Right lobe of liver (tissue), 6 donors: Measurements from ENCODE around the gene CR1L. TPM values are rescaled to one million over a fixed set of nuclear protein-coding genes. Genes with fewer than 3 reads are reported as not detected.

ENCODE experiments used
- ATAC-seq, 4 donors: fragments of 200-7000 bp; cut with Tn5 transposase; one replicate each; pipeline ENCODE4 v1.9.1; 2020; ENCODE audit warnings: mild to moderate bottlenecking in 4 of 4, moderate library complexity in 4 of 4
- DNase-seq, 3 donors: peaks; one replicate each; pipeline ENCODE4 v3.0.0-alpha.2; 2020
- H3K27ac ChIP-seq, 3 donors: fragments of 200-600 bp; one replicate each; pipeline ENCODE4 v1.8.0; 2022
- H3K27me3 ChIP-seq, 2 donors: fragments of 200-600 bp; one replicate each; pipeline ENCODE4 v1.8.0; 2022
- H3K36me3 ChIP-seq, 4 donors: fragments of 200-600 bp; sonication (generic) in 1 of 4; one replicate each; pipeline versions ENCODE4 v1.5.1 to v1.8.0; 2017 to 2022; ENCODE audit warnings: control low read depth in 1 of 4
- H3K4me1 ChIP-seq, 4 donors: fragments of 200-600 bp; sonication (generic) in 1 of 4; one replicate each; pipeline versions ENCODE4 v1.5.1 to v1.8.0; 2017 to 2022; ENCODE audit warnings: control low read depth in 1 of 4
- H3K4me3 ChIP-seq, 3 donors: fragments of 200-600 bp; one replicate each; pipeline ENCODE4 v1.8.0; 2022
- H3K9me3 ChIP-seq, 4 donors: fragments of 200-600 bp; sonication (generic) in 1 of 4; one replicate each; pipeline versions ENCODE4 v1.5.1 to v1.8.0; 2017 to 2022; ENCODE audit warnings: control low read depth in 1 of 4
- POLR2A ChIP-seq: fragments of 450-650 bp; IDR thresholded peaks from one replicate; pipeline ENCODE4 v1.6.1; 2017; ENCODE audit warnings: antibody characterized with exemption, mild to moderate bottlenecking
- WGBS: methylation state at CpG from one replicate; pipeline ENCODE4 v1.1.6; 2018; ENCODE audit warnings: low coverage, low lambda C conversion rate; ENCODE audit not compliant: insufficient coverage; ENCODE audit errors: missing lambda C conversion rate; 5-methylcytosine and 5-hydroxymethylcytosine counted together
- intact Hi-C, 2 donors: fragments of 100-400 bp; cut with DNase I; formaldehyde crosslinking; loops; one replicate each; pipeline versions ENCODE4 v1.11.2 to v1.14.1; 2022
- total RNA-seq, 6 experiments: library from RNA; depleted of rRNA in 2 of 6; stranded (reverse); fragments of >200 nt in 2 of 6; fragmentation: NEBNext Ultra II Directional in 3 of 6; extraction: Animal tissue kit (Norgen Biotek cat#: 25700) in 3 of 6; gene quantifications; one replicate each; pipeline versions ENCODE4 v1.1.0 to v1.2.4, GENCODE V29; 2016 to 2023
- TF ChIP-seq, protein P1 (sequence below), 4 donors: fragments of 200-600 bp in 3 of 4; fragments of 450-650 bp in 1 of 4; IDR thresholded peaks; one replicate each; pipeline versions ENCODE4 v1.5.1 to v1.8.0; 2016 to 2022; ENCODE audit warnings: antibody characterized with exemption in 4 of 4, mild to moderate bottlenecking in 2 of 4
- donor health status: DM: no; HTN: yes; CAD: no.
- donor health status: DM: no; HTN: no; CAD: no.
- donor health status: DM: no; HTN: no; CAD: no.
- donor health status: DM: no; HTN: yes; CAD: no.
- donor health status: DM: no; HTN: yes; CAD: no.

The CR1L gene
- total RNA-seq, 6 experiments from 2014 or later = 0.12 to 1.2 (median 0.49) TPM; not detected in 1

DNA sequence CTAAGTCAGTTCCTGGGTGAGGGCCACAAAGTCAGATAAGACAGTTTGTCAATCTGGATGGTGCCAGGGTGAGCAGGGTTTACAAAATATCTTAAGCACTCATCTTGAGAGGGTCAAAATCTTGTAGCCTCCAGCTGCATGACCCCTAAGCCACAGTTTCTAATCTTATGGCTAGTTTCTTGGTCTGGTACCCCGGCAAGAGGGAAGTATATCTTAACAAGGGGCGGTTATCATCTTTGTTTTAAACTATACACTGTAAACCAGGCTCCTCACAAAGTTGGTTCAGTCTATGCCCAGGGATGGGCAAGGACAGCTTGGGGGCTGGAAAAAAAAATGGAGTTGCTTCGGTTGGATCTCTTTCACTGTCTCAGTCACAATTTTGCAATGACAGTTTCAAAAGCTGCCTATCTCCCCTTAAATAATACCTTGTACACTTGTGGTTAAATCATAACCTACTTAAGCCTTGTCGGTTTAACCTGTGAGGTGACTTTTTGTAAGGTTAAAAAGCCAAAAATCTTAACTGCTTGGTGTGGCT is 99.1 kb downstream of the CR1L start:
- ATAC-seq (no peak), DNase-seq (no peak)
- TF ChIP-seq, protein P1, sequence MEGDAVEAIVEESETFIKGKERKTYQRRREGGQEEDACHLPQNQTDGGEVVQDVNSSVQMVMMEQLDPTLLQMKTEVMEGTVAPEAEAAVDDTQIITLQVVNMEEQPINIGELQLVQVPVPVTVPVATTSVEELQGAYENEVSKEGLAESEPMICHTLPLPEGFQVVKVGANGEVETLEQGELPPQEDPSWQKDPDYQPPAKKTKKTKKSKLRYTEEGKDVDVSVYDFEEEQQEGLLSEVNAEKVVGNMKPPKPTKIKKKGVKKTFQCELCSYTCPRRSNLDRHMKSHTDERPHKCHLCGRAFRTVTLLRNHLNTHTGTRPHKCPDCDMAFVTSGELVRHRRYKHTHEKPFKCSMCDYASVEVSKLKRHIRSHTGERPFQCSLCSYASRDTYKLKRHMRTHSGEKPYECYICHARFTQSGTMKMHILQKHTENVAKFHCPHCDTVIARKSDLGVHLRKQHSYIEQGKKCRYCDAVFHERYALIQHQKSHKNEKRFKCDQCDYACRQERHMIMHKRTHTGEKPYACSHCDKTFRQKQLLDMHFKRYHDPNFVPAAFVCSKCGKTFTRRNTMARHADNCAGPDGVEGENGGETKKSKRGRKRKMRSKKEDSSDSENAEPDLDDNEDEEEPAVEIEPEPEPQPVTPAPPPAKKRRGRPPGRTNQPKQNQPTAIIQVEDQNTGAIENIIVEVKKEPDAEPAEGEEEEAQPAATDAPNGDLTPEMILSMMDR (IDR thresholded peaks at IDR 0.05) = no peak
- no peak for TF ChIP-seq POLR2A
- Histone ChIP-seq H3K9me3 (no peaks in the 10 kb centered on the region), H3K4me1 (no peaks in the 10 kb centered on the region), H3K27me3 (no peaks in the 10 kb centered on the region), H3K27ac (no peak overlapping the region), H3K4me3 (no peak overlapping the region), H3K36me3 (no peaks in the 10 kb centered on the region)
- WGBS = 82% methylated on average over 4 of the region's 4 CpGs
- intact Hi-C loops = no loop called here

DNA sequence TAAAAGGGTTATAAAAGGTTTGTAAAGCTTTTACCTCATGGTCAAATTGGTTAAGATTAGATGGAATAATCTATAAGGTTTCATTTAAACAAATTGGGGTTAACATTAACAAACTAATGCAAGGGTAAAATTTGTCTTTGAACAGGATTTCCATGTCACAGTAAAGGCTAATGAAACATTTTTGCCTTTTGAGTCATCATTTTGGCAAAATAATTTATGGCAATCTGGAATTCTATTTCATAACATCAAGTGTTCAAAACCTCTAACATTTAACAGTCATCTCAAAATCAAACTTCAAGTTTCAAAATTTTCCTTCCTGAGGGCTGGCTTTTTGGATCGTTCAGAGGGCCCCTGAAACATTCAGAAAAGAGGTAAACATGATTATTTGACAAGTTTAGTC is 100.4 kb downstream of the CR1L start:
- Histone ChIP-seq H3K27ac (no peak overlapping the region), H3K9me3 (no peaks in the 10 kb centered on the region), H3K36me3 (no peaks in the 10 kb centered on the region), H3K4me1 (peaks cover 0 to 3% (median 0%) of the 10 kb centered on the region in 4 donors), H3K4me3 (no peak overlapping the region), H3K27me3 (no peaks in the 10 kb centered on the region)
- no peak for DNase-seq
- TF ChIP-seq, protein P1 (IDR thresholded peaks at IDR 0.05) = no peak
- no peak for TF ChIP-seq POLR2A
- intact Hi-C loops = no loop called here
- WGBS = 47% methylated on average over 1 of the region's 1 CpG
- no peak for ATAC-seq

DNA sequence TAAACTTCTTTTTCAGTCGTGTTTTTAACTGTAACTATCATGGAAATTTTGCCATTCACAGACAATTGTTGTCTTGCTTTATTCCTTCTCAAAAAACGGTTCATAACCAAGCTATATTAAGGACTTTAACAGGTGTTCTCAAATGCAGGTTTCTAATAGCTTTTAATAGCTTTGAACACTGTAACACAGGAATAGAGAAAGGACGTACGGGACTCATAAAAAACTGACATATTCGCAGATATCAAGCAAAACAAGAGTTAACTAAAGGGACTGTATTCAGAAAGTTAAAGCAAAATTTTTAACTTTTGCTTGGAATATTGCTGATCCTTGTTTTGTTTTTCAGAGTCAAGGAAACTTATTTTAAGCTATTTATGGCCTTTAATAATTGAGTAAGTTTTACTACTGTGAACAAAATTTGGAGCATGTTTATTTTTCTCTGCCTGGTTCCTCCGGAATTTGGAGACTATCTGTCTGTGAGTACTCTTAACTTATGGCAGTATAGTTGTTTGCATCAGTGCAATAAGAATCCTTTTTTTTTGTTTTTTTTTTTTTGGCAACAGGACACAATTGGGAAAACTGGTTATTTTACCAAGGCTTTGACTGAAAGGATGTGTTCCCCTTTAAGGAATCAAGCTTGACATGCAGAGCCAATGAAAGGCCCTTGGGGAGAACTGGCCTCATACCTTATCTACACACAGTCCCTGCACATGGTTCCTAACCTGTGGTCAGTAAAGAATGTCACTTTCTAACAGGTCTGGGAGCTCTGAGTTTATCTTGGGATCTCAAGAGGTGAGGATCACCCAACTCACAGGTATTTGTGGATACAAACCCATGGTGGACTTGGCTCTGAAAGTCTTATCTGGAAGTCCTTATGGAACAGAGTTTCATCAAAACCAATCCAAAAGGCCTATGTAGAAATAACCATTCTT is 101.2 kb downstream of the CR1L start:
- Histone ChIP-seq H3K4me1 (peaks cover 0 to 9% (median 0%) of the 10 kb centered on the region in 4 donors), H3K4me3 (no peak overlapping the region), H3K27me3 (no peaks in the 10 kb centered on the region), H3K27ac (no peak overlapping the region), H3K9me3 (no peaks in the 10 kb centered on the region), H3K36me3 (no peaks in the 10 kb centered on the region)
- DNase-seq (no peak), ATAC-seq (no peak)
- TF ChIP-seq, protein P1 (IDR thresholded peaks at IDR 0.05) = no peak
- no peak for TF ChIP-seq POLR2A
- intact Hi-C loops = no loop called here
- WGBS = 75% methylated on average over 6 of the region's 6 CpGs

DNA sequence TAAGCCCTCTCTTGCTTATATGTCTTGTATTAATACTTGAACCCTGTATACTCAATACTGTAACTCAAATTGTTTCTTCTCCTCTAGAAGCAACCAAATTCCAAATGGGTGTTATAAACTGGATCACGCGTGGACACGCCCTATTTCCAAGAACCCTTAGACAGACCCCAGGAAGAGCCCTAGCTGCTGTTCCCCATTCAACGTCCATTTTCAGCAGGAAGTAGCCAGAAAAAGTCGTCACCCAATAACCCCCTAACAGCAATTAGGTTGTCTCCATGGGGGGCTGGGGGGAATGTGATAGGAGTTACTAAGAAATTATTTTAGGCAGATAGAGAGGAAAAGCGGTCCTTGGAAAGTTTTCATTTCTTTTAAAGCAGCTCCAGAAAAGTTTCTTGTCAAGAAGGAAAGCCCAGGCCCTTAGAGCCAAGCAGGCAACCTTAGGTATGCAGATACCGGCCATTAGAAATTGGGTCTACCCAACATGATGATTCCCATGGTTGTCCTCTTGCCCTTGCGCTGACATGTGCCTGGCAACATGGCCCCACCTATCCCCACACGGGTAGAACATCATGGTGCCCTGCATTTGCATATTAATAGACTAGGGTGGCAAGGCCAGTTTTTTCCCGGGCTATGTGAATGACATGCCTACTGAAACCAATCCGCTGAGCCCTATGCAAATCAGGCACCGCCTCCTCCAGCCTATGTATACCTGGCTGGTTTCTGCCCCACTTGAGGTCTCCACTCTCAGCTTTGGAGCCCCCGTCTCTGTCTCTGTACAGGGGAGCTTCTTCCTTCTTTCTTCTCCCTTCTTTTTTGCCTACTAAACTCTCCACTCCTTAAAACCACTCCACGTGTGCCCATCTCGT is 102.9 kb downstream of the CR1L start:
- Histone ChIP-seq H3K9me3 (no peaks in the 10 kb centered on the region), H3K4me3 (no peak overlapping the region), H3K27me3 (no peaks in the 10 kb centered on the region), H3K36me3 (no peaks in the 10 kb centered on the region), H3K4me1 (peaks cover 0 to 9% (median 0%) of the 10 kb centered on the region in 4 donors), H3K27ac (no peak overlapping the region)
- intact Hi-C loops = no loop called here
- TF ChIP-seq, protein P1 (IDR thresholded peaks at IDR 0.05) = no peak
- no peak for TF ChIP-seq POLR2A
- DNase-seq (no peak), ATAC-seq (no peak)
- 89% methylated on average over 11 of the region's 15 CpGs for WGBS
